Medulla oblongata (tissue), 1 donor: ENCODE results near the gene HCN1.

ENCODE experiments used
- DNase-seq: peaks from one replicate; pipeline ENCODE4 v3.0.0-alpha.2; 2015; ENCODE audit errors: extremely low spot score

Gene HCN1

GRCh38 chr5:45696206-45696836 is at the start of gene HCN1:
HCN1 (minus strand) TSS chr5:45696380.
- DNase-seq: peak; percentile 74

GRCh38 chr5:45741110-45741509 is 44.9 kb upstream of the HCN1 start:
- no peak for DNase-seq

- DNase-seq: no peak
These were observed 41.0 kb upstream of the HCN1 start for GRCh38 chr5:45737153-45737552.

DNA sequence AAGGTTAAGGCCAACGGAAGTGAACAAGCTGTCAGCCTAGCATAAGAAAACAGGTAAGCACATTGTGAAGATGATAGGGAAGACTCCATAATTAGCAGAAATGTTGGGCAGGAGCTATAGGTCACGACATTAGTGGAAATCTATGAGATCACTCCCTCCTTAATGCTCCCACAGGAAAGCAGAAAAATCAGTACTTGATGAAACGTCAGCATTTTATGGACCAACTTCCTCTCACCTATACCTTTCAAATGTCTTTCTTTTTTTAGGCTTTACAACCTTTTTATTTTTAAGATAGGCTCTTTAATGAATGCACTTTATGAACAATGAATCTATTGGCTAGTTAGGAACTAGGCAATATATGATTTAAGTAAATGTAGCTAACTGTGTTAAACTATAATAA is 29.4 kb upstream of the HCN1 start:
- no peak for DNase-seq

GRCh38 chr5:45697201-45697600 is 1.0 kb upstream of the HCN1 start:
- no peak for DNase-seq

- no peak for DNase-seq
These were observed 400 bp downstream of the HCN1 start for GRCh38 chr5:45695804-45696156.

DNA sequence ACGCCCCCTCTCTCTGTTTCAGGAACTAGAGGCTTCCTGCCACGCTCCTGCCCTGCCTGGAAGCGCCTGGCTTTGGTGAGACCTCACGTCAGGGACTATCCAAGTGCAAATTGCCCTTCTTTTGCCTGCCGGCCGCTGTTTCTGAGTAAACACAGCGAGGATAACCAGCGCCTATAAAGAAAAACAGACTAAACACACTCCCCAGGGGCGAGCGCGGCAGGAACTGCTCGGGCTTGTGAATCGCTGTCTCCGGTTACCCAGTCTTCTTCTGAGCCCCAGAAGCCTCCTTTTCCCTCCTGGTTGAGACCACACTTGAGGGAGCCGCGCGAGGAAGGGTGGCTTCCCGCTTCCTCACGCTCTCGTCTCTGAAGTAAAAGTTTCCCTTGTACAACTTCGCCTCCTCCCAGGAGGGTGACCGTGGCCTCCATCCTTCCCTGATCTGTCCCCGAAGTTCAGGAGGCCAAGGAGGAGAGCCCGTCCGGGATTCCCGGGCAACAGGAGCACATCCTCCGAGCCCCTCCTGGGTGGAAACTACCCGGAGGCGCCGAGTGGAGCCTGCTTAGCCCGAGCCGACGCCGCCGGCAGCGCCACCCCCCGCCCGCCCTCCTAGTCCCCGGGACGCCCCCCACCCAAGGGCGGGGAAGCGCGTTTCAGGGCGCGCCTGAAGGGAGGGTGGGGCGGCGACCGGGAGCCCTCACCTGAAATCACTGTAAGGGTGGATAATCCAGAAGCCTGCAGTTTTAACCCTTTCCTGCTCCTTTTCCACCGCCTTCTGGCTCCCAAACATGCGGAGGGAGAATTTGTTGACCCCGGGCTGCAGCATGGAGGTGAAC is 993 bp downstream of the HCN1 start:
- no peak for DNase-seq

DNA sequence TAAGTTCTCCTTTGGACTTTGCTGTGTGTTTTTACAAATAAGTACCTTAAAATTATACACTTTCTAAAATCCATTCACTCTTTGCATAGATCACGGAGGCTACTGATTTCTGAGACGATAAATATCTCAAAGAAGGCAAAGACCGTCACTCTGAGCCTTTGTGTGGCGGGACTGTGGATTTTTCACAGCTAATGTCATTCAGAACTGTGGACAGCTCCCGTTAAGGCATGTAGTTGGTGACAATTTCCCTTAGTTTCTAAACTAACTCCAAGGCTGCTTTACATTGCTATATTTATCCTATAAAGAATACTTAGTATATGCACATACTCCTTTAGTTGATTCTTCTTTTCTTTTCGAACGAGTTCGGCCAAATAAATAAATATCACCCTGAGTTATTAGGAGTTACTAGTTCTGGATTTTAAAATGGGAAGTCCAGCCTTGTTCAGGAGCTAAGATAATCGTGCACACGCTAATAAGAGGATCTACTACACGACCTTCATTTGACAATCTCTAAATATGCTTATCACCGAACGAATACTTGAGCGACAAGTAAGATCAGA is 1.8 kb downstream of the HCN1 start:
- DNase-seq: no peak

DNA sequence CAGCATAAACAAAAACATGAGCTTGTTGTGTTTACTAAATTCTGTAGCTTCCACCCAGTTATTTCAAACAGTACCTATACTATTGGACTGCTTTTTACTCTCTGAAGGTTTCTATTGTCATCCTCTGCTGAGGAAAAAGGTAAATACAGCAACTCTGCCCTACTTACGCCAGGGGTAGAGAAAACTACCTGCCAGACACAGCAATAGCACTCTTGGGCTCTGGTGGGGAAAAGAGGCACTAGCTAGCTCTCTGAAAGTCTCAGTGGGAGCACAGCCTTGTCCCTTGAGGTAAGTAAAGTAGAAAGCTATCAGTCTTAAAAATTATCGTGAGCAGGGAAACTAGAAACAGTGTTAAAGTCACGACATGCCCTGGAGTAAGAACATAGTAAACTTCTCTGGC is 3.7 kb downstream of the HCN1 start:
- DNase-seq: no peak

GRCh38 chr5:45691656-45692055 is 4.5 kb downstream of the HCN1 start:
- DNase-seq: no peak

DNA sequence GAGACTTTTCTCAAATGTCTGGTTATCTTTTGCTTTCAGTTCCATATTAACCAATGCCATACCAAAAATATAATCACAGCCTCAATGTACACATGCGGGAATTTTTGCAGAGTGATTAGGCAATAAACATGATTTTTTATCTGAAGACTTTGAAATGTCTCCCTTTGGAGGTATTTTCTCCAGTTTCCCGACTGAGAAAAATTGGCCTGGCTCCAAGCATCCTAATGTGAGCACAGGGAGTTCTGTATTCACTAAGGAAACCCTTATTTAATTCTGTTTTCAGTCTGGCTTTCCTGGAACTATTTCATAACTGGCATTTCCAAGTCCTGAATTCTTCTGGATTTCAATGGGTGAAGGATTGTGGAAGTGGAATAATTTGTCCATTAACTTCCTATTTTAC is 8.5 kb downstream of the HCN1 start:
- DNase-seq: no peak

- no peak for DNase-seq
These were observed 9.6 kb downstream of the HCN1 start for GRCh38 chr5:45686620-45687019.

- DNase-seq: no peak
These were observed 12.1 kb downstream of the HCN1 start for GRCh38 chr5:45684118-45684517.

- DNase-seq: no peak
These were observed 15.2 kb downstream of the HCN1 start for GRCh38 chr5:45680950-45681349.

- DNase-seq: no peak
These were observed 18.7 kb downstream of the HCN1 start for GRCh38 chr5:45677524-45677923.

DNA sequence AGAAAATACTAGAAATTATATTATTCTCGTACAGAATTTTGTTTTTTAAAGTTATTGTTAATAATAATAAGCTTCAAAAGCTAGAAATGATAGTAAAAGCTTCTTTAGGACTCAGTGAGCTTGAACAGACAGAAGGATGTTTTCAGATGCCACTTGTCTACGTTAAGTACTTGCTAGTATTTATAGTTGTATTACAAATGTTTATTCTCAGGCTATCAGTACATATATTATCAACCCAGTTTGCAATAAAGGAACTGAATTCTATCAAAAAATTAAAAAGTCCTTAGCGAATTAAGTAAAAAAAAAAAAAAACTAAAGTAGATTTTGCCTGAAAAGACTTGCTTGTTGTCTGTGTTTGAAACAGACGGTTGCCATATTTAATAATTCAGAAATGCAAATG is 23.9 kb downstream of the HCN1 start:
- DNase-seq: no peak

- no peak for DNase-seq
These were observed 47.4 kb downstream of the HCN1 start for GRCh38 chr5:45648744-45649143.

- no peak for DNase-seq
These were observed 53.1 kb downstream of the HCN1 start for GRCh38 chr5:45643056-45643455.

- DNase-seq: no peak
These were observed 53.8 kb downstream of the HCN1 start for GRCh38 chr5:45642370-45642769.

GRCh38 chr5:45639040-45639439 is 57.1 kb downstream of the HCN1 start:
- DNase-seq: no peak

GRCh38 chr5:45627076-45627656 is 69.0 kb downstream of the HCN1 start:
- no peak for DNase-seq

GRCh38 chr5:45623832-45624231 is 72.3 kb downstream of the HCN1 start:
- no peak for DNase-seq

DNA sequence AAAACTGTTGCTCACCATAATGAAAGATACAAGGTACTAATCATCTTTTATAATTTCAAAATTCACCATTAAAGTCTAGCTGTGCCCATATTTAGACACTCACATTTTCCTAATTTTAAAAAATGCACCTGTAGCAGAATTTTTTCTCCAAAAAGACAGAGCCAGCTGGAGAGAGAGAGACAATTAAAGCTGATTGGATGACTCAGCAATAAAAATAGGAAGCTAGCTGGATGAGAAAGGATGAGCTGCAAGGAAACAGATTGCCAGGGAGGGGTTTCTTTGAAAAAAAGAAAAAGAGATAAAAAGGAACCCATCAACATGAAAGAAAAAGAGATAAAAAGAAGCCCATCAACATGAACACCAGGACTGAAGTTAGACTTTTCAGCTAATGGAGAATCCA is 73.8 kb downstream of the HCN1 start:
- DNase-seq: no peak
